Mucosa of rectum (tissue), 2 donors: Measurements from ENCODE around the gene PRKAG2.
"Not testable (repeated sequence)": the region's sequence is repeated elsewhere in the genome, so short reads cannot be mapped to it uniquely, and the experiment has no call there.

ENCODE experiments used
- H3K27ac ChIP-seq, 2 donors: one replicate each; pipeline ENCODE4 v1.7.0; 2013; ENCODE audit warnings: inconsistent platforms in 2 of 2, low read depth in 2 of 2, low read length in 2 of 2
- H3K27me3 ChIP-seq, 2 donors: one replicate each; pipeline ENCODE4 v1.7.0; 2013; ENCODE audit warnings: low read length in 2 of 2; ENCODE audit not compliant: control insufficient read depth in 2 of 2, insufficient read depth in 2 of 2
- H3K36me3 ChIP-seq, 2 donors: one replicate each; pipeline ENCODE4 v1.7.0; 2013; ENCODE audit warnings: low read length in 2 of 2; ENCODE audit not compliant: control insufficient read depth in 2 of 2, insufficient read depth in 2 of 2
- H3K4me1 ChIP-seq, 2 donors: one replicate each; pipeline ENCODE4 v1.7.0; 2013; ENCODE audit warnings: low read length in 2 of 2, mild to moderate bottlenecking in 1 of 2; ENCODE audit not compliant: control insufficient read depth in 2 of 2, insufficient read depth in 2 of 2
- H3K4me3 ChIP-seq, 2 donors: one replicate each; pipeline ENCODE4 v1.7.0; 2013; ENCODE audit warnings: low read length in 2 of 2
- H3K9ac ChIP-seq, 2 donors: one replicate each; pipeline ENCODE4 v1.7.0; 2013; ENCODE audit warnings: low read length in 2 of 2, low read depth in 1 of 2, mild to moderate bottlenecking in 1 of 2
- H3K9me3 ChIP-seq, 2 donors: one replicate each; pipeline ENCODE4 v1.7.0; 2013; ENCODE audit warnings: low read length in 2 of 2; ENCODE audit not compliant: control insufficient read depth in 2 of 2
- donor health status: healthy.
- donor health status: Normal muscosa, but diverticular disease.

PRKAG2 gene

DNA sequence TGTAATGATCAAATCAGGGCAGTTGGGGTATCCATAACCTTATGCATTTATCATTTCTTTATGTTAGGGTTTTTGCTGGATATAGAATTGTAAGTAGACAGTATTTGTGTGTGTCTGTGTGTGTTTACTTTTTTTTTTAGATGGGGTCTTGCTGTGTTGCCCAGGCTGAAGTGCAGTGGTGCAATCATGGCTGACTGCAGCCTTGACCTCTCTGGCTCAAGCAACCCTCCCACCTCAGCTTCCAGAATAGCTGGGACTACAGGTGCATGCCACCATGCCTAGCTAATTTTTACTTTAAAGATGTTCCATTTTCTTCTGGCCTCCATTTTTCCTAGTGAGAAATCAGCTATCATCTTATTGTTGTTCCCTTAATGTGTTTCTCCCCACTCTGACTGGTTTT, 347.1 kb downstream of the PRKAG2 start:
- no peaks in the 10 kb centered on the region for H3K9me3 ChIP-seq
- H3K36me3 ChIP-seq = no peaks in the 10 kb centered on the region
- H3K4me3 ChIP-seq = no peak overlapping the region
- no peaks in the 10 kb centered on the region for H3K4me1 ChIP-seq
- no peaks in the 10 kb centered on the region for H3K27me3 ChIP-seq
- H3K27ac ChIP-seq = no peak overlapping the region
- H3K9ac ChIP-seq = no peak overlapping the region

DNA sequence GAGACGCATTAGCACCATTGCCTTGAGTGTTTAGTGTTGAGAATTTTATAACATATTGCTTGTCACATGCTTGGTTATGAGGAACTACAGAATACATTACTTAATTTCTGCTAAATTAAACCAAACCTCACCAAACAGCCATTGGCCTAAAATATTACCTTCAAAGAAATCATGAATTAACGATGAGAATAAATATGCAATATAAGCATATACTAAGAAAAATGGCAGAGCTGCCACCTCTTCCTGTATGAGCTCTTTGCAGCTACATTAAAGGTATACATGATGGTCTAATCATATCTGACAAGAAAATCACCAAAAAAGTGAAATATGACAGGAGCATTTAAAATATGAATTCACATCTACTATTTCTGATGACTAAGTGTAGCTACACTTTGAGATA, 352.1 kb downstream of the PRKAG2 start:
- H3K9me3 ChIP-seq = no peaks in the 10 kb centered on the region
- no peak overlapping the region for H3K9ac ChIP-seq
- no peaks in the 10 kb centered on the region for H3K27me3 ChIP-seq
- H3K4me3 ChIP-seq = no peak overlapping the region
- no peaks in the 10 kb centered on the region for H3K36me3 ChIP-seq
- H3K27ac ChIP-seq = no peak overlapping the region
- H3K4me1 ChIP-seq = peaks cover 3 to 8% of the 10 kb centered on the region in 2 donors

DNA sequence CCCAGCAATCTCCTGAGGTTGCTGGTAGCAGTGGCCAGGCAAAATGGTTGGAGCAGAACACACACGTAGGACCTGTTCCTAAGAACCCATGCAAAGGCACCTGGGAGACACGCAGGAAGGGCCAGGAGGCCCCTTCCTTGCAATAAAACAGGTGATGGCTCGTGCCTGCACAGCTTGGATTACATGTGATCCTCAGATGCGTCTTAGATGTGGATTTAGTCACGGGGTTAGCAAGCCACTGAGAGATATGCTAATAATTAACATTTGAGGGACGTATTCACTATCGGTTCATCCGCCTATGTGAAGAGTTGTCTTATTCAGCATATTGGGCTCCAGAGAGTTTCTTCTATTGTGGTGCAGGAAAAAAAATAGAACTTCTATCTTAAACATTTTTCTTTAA, 352.6 kb downstream of the PRKAG2 start:
- Histone ChIP-seq H3K4me3 (no peak overlapping the region), H3K9me3 (no peaks in the 10 kb centered on the region), H3K36me3 (no peaks in the 10 kb centered on the region), H3K9ac (no peak overlapping the region), H3K4me1 (peaks cover 3 to 8% of the 10 kb centered on the region in 2 donors), H3K27ac (no peak overlapping the region), H3K27me3 (no peaks in the 10 kb centered on the region)

DNA sequence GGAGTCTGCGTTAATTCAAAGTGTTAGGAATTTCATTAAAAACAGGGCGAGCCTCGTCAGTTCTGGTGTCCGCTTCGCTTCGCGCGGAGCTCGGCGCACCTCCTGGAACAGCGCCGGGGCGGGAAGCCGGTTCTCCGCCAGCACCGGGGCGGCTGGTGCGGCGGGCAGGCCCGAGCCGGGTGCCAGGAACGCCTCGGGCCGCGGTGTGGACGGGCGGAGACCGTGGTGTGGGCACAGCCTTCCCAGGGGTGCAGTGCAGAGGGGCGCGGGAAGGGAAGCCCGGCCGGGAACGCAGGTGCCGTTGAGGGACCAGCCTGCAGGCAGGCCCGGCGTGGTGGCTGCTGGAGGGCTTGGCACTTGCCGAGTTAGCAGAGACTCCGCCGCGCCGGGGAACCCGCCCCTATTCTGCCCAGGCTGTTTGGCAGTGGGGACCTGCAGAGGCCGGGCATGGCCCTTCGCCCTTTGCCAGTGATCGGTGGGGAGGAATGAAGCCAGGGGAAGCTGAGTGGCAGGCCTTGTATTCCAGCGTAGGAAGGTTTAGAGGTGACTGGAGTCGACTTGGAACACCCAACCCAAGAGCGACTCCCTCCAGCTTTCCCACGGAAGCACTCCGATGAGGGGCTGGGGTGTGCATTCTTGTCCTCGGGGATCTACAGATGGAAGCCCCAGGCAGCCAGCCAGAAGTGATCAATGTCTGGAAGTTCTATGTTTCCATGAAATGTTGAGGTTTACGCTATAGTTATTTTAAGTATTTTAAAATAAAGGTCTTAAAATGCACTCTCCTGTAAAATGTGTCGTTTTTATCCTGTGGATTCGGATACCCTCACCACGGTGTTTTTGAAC, 356.3 kb downstream of the PRKAG2 start:
- peak overlapping the region; percentile 75 to 82 for H3K4me3 ChIP-seq
- peaks cover 12 to 19% of the 10 kb centered on the region in 2 donors for H3K4me1 ChIP-seq
- no peaks in the 10 kb centered on the region for H3K36me3 ChIP-seq
- H3K27ac ChIP-seq = peak overlapping the region; percentile 96 to 98
- no peaks in the 10 kb centered on the region for H3K27me3 ChIP-seq
- peak overlapping the region; percentile 72 to 77 for H3K9ac ChIP-seq
- no peaks in the 10 kb centered on the region for H3K9me3 ChIP-seq

DNA sequence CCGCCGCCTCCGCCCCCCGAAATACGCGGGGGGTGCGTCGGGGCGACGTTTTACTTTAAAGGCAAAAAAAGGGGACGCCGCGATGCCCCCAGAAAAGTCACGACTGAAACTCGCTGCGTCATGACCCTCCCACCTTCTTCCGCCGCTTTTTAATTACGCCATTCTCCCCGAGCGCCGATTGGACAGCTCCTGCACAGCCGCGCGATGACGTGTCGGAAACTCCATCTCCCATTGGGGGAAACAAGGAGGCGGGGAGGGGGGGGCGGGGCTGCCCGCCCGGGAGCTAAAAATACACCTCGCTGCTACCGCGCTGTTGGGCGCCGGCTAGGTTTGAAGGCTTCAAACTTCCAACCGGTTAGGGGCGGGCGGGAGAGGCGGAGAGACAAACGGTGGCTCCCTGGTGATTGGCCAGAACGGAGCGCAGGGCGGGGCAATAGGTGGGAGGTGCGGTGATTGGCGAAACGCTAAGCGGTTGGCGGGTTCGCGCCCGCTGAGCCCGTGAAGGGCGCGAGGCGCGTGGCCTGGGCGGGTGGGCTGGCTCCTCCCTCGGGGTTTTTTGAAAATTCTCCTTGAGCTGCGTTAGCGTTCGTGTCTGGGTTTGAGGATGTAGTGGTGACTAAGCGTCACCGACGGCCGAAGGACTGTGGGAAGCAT, 357.0 kb downstream of the PRKAG2 start, which contains the start of gene RHEB:
TSS of gene RHEB (minus strand) at position 131 of the 654 bp plus-strand sequence. CDS start 384 bp downstream, outside the sequence.
- H3K4me3 ChIP-seq = peak within 1 kb of the TSS; percentile 75 to 89

DNA sequence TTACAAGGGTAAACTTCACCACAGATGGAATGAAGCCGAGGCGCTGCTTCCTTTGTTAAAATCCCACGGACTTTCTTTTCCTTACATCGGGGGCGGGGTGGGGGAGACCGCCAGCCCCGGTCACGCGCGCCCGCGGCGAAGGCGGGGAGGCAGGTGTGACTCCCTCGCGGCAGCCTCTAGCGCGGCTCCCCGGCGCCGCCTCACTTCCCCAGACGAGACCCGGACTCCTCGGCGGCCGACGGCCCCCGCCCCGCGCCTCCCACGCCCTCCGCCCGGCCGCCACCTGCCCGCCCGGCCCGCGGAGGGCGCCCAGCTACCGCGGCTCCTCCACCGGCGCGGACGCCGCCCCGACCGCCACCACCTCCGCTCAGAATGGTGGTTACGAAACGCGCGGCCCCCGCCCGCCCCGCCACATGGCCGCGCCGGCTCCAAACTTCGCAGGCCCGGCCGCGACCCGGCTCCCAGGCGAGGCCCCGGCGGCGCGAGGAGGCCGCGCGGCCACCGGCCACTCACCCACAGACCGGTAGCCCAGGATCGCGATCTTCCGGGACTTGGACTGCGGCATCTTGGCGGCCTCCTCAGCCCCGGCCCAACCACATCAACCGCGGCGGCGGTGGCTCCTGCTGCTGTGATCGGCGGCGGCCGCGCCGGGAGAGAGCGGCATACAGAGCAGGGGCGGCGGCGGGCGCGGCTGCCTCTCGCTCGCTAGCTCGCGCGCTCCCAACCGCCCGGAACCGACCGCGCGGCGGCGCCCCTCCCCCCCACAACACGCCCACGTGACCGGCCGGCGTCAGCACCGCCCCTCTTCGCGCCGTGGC, 357.8 kb downstream of the PRKAG2 start:
- not testable (repeated sequence) for H3K36me3 ChIP-seq
- peak overlapping the region; percentile 86 to 97 for H3K9ac ChIP-seq
- H3K4me1 ChIP-seq = peaks cover 12 to 19% of the 10 kb centered on the region in 2 donors

More for the DNA sequence above, 357.0 kb downstream of the PRKAG2 start, which contains the start of gene RHEB:
- Histone ChIP-seq H3K9ac (peak within 1 kb of the TSS; percentile 86 to 97), H3K4me1 (peaks cover 12 to 19% of the 10 kb centered on the region in 2 donors), H3K27me3 (no peaks in the 10 kb centered on the region), H3K36me3 (no peaks in the 10 kb centered on the region), H3K9me3 (no peaks in the 10 kb centered on the region), H3K27ac (peak within 1 kb of the TSS; percentile 96 to 98)

DNA sequence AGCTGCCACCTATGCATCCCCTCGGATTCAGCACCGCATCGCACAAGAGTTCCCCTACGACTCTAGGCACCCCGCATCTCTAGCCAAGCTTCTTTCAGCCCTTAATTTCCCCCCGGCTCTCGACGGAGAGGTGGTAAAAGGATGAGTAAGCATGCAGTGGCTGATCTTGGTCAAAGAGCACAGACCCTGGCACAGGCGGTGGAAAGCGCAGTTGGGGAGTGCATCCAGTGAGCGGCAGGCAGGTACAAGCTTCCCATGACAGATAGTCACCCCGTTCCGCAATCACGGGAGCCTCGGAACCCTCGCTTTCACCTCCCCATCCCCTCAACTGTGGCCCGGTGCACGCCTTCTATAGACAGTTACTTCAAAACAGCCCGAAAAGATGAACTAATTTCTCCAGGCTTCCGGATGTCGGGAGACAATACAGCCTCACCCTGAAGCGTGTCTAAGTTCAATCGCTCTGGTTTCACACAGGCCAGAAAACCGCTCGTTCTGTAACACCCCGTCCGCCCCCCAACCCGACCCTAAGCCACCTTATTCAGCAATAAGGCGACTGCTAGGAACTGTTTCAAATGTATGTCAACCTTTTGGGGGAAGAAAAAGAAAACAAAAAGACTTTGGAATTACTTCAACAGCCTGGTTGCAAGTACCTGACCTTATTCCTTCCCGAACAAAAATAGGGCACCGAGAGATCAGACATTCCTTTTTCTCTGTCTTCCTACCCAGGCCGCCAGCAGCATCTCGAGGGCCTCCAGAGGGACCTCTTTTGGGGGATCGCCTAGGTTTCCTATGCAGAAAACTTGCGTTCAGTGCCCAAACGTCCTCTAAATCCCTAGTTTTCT, 358.6 kb downstream of the PRKAG2 start:
- Histone ChIP-seq H3K27me3 (no peaks in the 10 kb centered on the region), H3K27ac (peak overlapping the region; percentile 96 to 98), H3K4me3 (peak overlapping the region; percentile 75 to 89), H3K36me3 (no peaks in the 10 kb centered on the region), H3K9ac (peak overlapping the region; percentile 86 to 97), H3K9me3 (no peaks in the 10 kb centered on the region), H3K4me1 (peaks cover 12 to 19% of the 10 kb centered on the region in 2 donors)

More for the DNA sequence above, 357.8 kb downstream of the PRKAG2 start:
- peak overlapping the region; percentile 75 to 89 for H3K4me3 ChIP-seq
- H3K27ac ChIP-seq = peak overlapping the region; percentile 96 to 98
- H3K27me3 ChIP-seq, H3K9me3 ChIP-seq: not testable (repeated sequence)

DNA sequence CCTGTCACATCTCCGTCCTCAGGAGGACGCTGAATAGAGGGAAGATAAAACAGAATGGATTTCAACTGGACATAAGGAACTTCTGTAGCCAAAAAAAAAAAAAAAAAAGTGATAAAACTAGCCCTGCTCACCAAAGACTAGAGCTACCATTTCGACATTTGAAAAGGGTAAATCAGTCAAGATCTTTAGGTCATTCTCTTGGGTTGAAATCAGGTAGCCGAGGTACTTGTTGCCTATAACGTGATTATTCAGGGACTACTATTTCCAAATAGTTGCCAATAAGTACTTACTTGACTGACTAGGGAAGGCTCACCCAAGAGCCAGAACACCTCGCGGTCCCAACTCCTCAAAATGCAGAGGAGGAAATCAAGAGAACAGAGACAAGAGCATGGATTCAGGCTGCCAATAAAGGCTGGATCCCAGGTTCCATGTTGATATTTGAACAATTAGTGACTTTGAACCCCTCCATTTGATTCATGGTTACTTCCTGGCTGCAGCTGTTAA, 359.3 kb downstream of the PRKAG2 start:
- peak overlapping the region; percentile 86 to 97 for H3K9ac ChIP-seq
- H3K27me3 ChIP-seq = no peaks in the 10 kb centered on the region
- no peaks in the 10 kb centered on the region for H3K36me3 ChIP-seq
- peak overlapping the region; percentile 75 to 89 for H3K4me3 ChIP-seq
- H3K9me3 ChIP-seq = no peaks in the 10 kb centered on the region
- H3K27ac ChIP-seq = peak overlapping the region; percentile 96 to 98
- peaks cover 12 to 19% of the 10 kb centered on the region in 2 donors for H3K4me1 ChIP-seq

DNA sequence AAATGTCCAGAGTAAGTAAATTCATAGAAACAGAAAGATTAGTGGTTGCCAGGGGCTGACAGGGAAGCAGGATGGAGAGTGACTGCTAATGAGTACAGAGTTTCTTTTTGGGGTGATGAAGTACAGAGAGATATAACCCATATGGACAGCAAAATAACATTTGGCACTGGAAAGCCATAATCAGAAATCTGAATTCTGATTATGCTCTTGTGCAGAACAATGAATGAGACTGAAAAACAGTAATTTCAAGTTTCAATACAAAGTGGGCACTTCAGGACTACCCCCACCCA, 361.7 kb downstream of the PRKAG2 start:
- Histone ChIP-seq H3K36me3 (no peaks in the 10 kb centered on the region), H3K9me3 (no peaks in the 10 kb centered on the region), H3K9ac (no peak overlapping the region), H3K27ac (no peak overlapping the region), H3K4me1 (peaks cover 10 to 13% of the 10 kb centered on the region in 2 donors), H3K27me3 (no peaks in the 10 kb centered on the region), H3K4me3 (no peak overlapping the region)
